K562 (cell line): ENCODE results near the gene LATS1. TPM values are rescaled to one million over a fixed set of nuclear protein-coding genes. Genes with fewer than 3 reads are reported as not detected.

Experiments used
- BCOR ChIP-seq: fragments of 450-650 bp; IDR thresholded peaks from 2 replicates; pipeline ENCODE4 v1.6.1; 2016
- C11orf30 ChIP-seq: fragments of 450-650 bp; IDR thresholded peaks from 2 replicates; pipeline ENCODE4 v1.6.1; 2016; ENCODE audit warnings: low read depth, mild to moderate bottlenecking
- DACH1 ChIP-seq: fragments of 450-650 bp; IDR thresholded peaks from 2 replicates; pipeline ENCODE4 v1.6.1; 2018; ENCODE audit not compliant: partially characterized antibody
- DNMT1 ChIP-seq: fragments of 450-650 bp; IDR thresholded peaks from 2 replicates; pipeline ENCODE4 v1.6.1; 2016; ENCODE audit warnings: antibody characterized with exemption, mild to moderate bottlenecking
- ETV1 ChIP-seq: fragments of 450-650 bp; conservative IDR thresholded peaks from 2 replicates; pipeline ENCODE4 v1.6.1; 2016; ENCODE audit warnings: missing genetic modification characterization, control low read depth, low read depth, missing compliant biosample characterization
- FOXK2 ChIP-seq, 2 experiments: fragments of 450-650 bp; IDR thresholded peaks in 1 of 2; conservative IDR thresholded peaks in 1 of 2; 2 replicates each; pipeline ENCODE4 v1.6.1; 2016; ENCODE audit warnings: low read depth in 2 of 2, mild to moderate bottlenecking in 1 of 2
- HDGF ChIP-seq: fragments of 450-650 bp; IDR thresholded peaks from 2 replicates; pipeline ENCODE4 v1.6.1; 2016
- HLTF ChIP-seq: fragments of 450-650 bp; IDR thresholded peaks from 2 replicates; pipeline ENCODE4 v1.6.1; 2016
- HNRNPUL1 ChIP-seq: fragments of 200-400 bp; formaldehyde crosslinking; IDR thresholded peaks from 2 replicates; pipeline ENCODE4 v1.6.1; 2017; ENCODE audit warnings: low read length
- JUN ChIP-seq, 2 experiments: sonication (generic) in 1 of 2; formaldehyde crosslinking in 1 of 2; IDR thresholded peaks; 2 replicates each; pipeline versions ENCODE4 v1.6.1 to v1.8.0; 2012 to 2022; ENCODE audit warnings: borderline replicate concordance in 2 of 2, mild to moderate bottlenecking in 2 of 2, improper control_type of control experiment in 1 of 2, low read depth in 1 of 2, low read length in 1 of 2, missing genetic modification reagents in 1 of 2
- KDM1A ChIP-seq, 2 experiments: fragments of 450-650 bp; IDR thresholded peaks; 2 replicates each; pipeline ENCODE4 v1.6.1; 2016; ENCODE audit warnings: mild to moderate bottlenecking in 2 of 2
- LEF1 ChIP-seq: fragments of 450-650 bp; IDR thresholded peaks from 2 replicates; pipeline ENCODE4 v1.6.1; 2016; ENCODE audit warnings: mild to moderate bottlenecking
- POLR2A ChIP-seq: fragments of 450-650 bp; conservative IDR thresholded peaks from 2 replicates; pipeline ENCODE4 v1.6.1; 2016
- POLR3A ChIP-seq: IDR thresholded peaks from 2 replicates; pipeline ENCODE4 v1.6.1; 2011; ENCODE audit warnings: borderline replicate concordance, mild to moderate bottlenecking, moderate library complexity; ENCODE audit not compliant: insufficient read length, insufficient read depth; ENCODE audit errors: extremely low read depth
- RBM14 ChIP-seq: fragments of 200-400 bp; formaldehyde crosslinking; IDR thresholded peaks from 2 replicates; pipeline ENCODE4 v1.6.1; 2018; ENCODE audit warnings: low read depth, mild to moderate bottlenecking, low read length, moderate library complexity, borderline replicate concordance; ENCODE audit not compliant: insufficient read depth
- RFX5 ChIP-seq: IDR thresholded peaks from 2 replicates; pipeline ENCODE4 v1.6.1; 2011; ENCODE audit warnings: low read depth, mild to moderate bottlenecking, improper control_type of control experiment, low read length
- TAF1 ChIP-seq: IDR thresholded peaks from 2 replicates; pipeline ENCODE4 v1.6.1; 2011; ENCODE audit warnings: mild to moderate bottlenecking, low read length, moderate library complexity; ENCODE audit not compliant: insufficient read depth, control insufficient read depth, severe bottlenecking; ENCODE audit errors: extremely low read depth
- TBP ChIP-seq: optimal IDR thresholded peaks from 2 replicates; pipeline ENCODE3; 2011; ENCODE audit warnings: low read depth, low read length, improper control_type of control experiment
- ZNF217 ChIP-seq: sonication (generic); formaldehyde crosslinking; IDR thresholded peaks from 2 replicates; pipeline ENCODE4 v1.8.0; 2022; ENCODE audit warnings: mild to moderate bottlenecking, missing genetic modification reagents
- ZNF324 ChIP-seq: fragments of 250-450 bp; sonication (Bioruptor Pico); IDR thresholded peaks from 2 replicates; pipeline ENCODE4 v1.4.0; 2020; ENCODE audit warnings: mild to moderate bottlenecking
- ZNF354B ChIP-seq: fragments of 250-450 bp; sonication (Bioruptor Pico); IDR thresholded peaks from 2 replicates; pipeline ENCODE4 v1.4.0; 2020
- ZNF695 ChIP-seq: fragments of 450-650 bp; formaldehyde crosslinking; IDR thresholded peaks from 2 replicates; pipeline ENCODE4 v1.4.0; 2020; ENCODE audit warnings: mild to moderate bottlenecking, moderate library complexity
- polyA plus RNA-seq, 8 experiments: library from polyadenylated mRNA; depleted of rRNA in 4 of 8; stranded (reverse) in 5 of 8; unstranded in 3 of 8; fragments of >200 nt; fragmentation: Nextera tagmentation in 2 of 8; fragmentation: Illumina TruSeq in 1 of 8; extraction: Ambion mirVana in 2 of 8; extraction: Trizol in 1 of 8; gene quantifications; 2 replicates each; pipeline versions ENCODE4 v1.2.1 to v1.2.3, GENCODE V29; 2011 to 2014; ENCODE audit warnings: inconsistent platforms in 1 of 8, missing spikeins in 1 of 8
- total RNA-seq, 7 experiments: library from RNA; depleted of rRNA in 6 of 7; stranded (reverse); fragments of >200 nt in 6 of 7; fragmentation: Illumina TruSeq in 2 of 7; extraction: Trizol in 2 of 7; gene quantifications; 2 replicates each; pipeline versions ENCODE4 v1.2.1 to v1.2.3, GENCODE V29; 2011 to 2021; ENCODE audit warnings: low replicate concordance in 1 of 7
- TF ChIP-seq, protein P1 (sequence below): fragments of 450-650 bp; IDR thresholded peaks from 2 replicates; pipeline ENCODE4 v1.6.1; 2017; ENCODE audit warnings: antibody characterized with exemption
- TF ChIP-seq, protein P2 (sequence below): fragments of 450-650 bp; conservative IDR thresholded peaks from 2 replicates; pipeline ENCODE4 v1.6.1; 2016; ENCODE audit warnings: missing genetic modification characterization, low read depth, mild to moderate bottlenecking, control low read depth, missing compliant biosample characterization
- TF ChIP-seq, protein P3 (sequence below): sonication (generic); formaldehyde crosslinking; IDR thresholded peaks from 2 replicates; pipeline ENCODE4 v1.9.0; 2022; ENCODE audit warnings: mild to moderate bottlenecking, missing genetic modification reagents
- TF ChIP-seq, protein P4 (sequence below): fragments of 450-650 bp; IDR thresholded peaks from 2 replicates; pipeline ENCODE4 v1.6.1; 2016

LATS1 gene
- total and polyA plus RNA-seq, 9 of the 15 experiments (the other 6 are each of a cell fraction or from before 2014, with no cell fraction given): 5.0 to 36.3 (median 18.4) TPM

DNA sequence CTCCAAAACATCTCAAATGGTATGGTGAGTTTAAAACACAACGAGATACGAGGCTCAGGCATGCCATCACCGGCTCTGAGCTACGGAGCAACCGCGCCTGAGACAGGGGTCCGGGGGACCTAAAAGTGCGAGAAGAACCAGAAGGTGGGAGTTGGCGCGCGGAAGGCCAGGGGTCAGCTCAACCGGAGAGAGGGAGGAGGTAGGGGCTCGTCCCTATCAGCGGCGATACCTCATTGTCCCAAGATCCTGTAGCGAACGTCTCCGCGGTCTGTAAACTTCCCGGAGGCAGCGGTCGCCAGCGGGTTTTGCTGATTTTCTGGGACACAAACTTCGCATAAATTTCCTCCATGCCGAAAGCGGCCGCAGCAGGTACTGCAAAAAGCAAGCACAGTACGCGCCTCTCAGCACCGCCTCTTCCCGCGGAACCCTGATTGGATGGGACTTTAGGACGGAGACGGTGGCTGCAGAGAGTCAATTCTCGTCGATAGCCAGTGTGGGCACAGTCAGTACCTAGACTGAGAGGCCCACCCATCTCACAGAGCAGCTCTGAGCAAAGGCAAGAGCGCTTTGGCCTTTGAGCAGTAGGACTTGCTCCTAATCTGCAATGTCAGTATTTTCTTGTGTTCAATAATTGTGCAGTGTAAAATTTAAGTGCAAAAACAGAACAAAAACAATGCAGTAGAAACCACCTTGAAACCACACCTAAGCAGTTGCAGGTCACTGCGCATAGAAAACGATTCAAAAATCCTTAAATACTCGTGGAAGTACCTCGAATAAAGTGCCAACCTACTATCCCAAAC, 28.4 kb upstream of the LATS1 start, which contains the start of gene NUP43 (continued):
- TF ChIP-seq, protein P1, sequence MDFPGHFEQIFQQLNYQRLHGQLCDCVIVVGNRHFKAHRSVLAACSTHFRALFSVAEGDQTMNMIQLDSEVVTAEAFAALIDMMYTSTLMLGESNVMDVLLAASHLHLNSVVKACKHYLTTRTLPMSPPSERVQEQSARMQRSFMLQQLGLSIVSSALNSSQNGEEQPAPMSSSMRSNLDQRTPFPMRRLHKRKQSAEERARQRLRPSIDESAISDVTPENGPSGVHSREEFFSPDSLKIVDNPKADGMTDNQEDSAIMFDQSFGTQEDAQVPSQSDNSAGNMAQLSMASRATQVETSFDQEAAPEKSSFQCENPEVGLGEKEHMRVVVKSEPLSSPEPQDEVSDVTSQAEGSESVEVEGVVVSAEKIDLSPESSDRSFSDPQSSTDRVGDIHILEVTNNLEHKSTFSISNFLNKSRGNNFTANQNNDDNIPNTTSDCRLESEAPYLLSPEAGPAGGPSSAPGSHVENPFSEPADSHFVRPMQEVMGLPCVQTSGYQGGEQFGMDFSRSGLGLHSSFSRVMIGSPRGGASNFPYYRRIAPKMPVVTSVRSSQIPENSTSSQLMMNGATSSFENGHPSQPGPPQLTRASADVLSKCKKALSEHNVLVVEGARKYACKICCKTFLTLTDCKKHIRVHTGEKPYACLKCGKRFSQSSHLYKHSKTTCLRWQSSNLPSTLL: no peak
- TF ChIP-seq TAF1 (peak; percentile 79), DACH1 (no peak), RFX5 (no peak), ZNF354B (CRISPR knock-in tag) (no peak), HLTF (no peak), POLR3A (no peak), ZNF324 (CRISPR knock-in tag) (no peak), KDM1A (IDR thresholded peaks at IDR 0.05) (no peak), FOXK2 (conservative IDR thresholded peaks at IDR 0.05 in 1 of 2, IDR thresholded peaks at IDR 0.05 in 1 of 2; ENCODE audit: low read depth in 2 of 2) (peak; percentile 43 to 58; a peak in 2 of 4 replicates), LEF1 (no peak), HNRNPUL1 (no peak), TBP (peak; percentile 58), RBM14 (no peak), DNMT1 (no peak), BCOR (no peak), ETV1 (tag) (no peak), ZNF695 (0 out of 2 replicates have a peak, but pooled peaks have one; percentile 44), JUN (IDR thresholded peaks at IDR 0.05; ENCODE audit: borderline replicate concordance, low read depth, low read length) (peak; percentile 40; the same call in 1 of the 2 replicates), JUN (CRISPR knock-in tag; IDR thresholded peaks at IDR 0.05; ENCODE audit: borderline replicate concordance) (no peak), HDGF (no peak), C11orf30 (peak; percentile 89; the same call in 1 of the 2 replicates), POLR2A (peak; percentile 88), ZNF217 (no peak)
- TF ChIP-seq, protein P2, sequence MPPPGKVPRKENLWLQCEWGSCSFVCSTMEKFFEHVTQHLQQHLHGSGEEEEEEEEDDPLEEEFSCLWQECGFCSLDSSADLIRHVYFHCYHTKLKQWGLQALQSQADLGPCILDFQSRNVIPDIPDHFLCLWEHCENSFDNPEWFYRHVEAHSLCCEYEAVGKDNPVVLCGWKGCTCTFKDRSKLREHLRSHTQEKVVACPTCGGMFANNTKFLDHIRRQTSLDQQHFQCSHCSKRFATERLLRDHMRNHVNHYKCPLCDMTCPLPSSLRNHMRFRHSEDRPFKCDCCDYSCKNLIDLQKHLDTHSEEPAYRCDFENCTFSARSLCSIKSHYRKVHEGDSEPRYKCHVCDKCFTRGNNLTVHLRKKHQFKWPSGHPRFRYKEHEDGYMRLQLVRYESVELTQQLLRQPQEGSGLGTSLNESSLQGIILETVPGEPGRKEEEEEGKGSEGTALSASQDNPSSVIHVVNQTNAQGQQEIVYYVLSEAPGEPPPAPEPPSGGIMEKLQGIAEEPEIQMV (tag): 0 out of 2 replicates have a peak, but pooled peaks have one; percentile 13
- TF ChIP-seq, protein P3, sequence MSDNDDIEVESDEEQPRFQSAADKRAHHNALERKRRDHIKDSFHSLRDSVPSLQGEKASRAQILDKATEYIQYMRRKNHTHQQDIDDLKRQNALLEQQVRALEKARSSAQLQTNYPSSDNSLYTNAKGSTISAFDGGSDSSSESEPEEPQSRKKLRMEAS (CRISPR knock-in tag): peak; percentile 59; the same call in 1 of the 2 replicates
- TF ChIP-seq, protein P4, sequence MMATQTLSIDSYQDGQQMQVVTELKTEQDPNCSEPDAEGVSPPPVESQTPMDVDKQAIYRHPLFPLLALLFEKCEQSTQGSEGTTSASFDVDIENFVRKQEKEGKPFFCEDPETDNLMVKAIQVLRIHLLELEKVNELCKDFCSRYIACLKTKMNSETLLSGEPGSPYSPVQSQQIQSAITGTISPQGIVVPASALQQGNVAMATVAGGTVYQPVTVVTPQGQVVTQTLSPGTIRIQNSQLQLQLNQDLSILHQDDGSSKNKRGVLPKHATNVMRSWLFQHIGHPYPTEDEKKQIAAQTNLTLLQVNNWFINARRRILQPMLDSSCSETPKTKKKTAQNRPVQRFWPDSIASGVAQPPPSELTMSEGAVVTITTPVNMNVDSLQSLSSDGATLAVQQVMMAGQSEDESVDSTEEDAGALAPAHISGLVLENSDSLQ: no peak
